Glomerular endothelial cell (primary cell): Measurements from ENCODE around the gene AFDN. TPM values are rescaled to one million over a fixed set of nuclear protein-coding genes. Genes with fewer than 3 reads are reported as not detected.

Experiments used
- DNase-seq: peaks from one replicate; pipeline ENCODE4 v3.0.0-alpha.2; 2011; ENCODE audit warnings: low read depth, low spot score; ENCODE audit errors: extremely low read depth
- total RNA-seq: library from RNA; depleted of rRNA; stranded (reverse); fragments of >200 nt; gene quantifications from 2 replicates; pipeline ENCODE4 v1.2.3, GENCODE V29; 2015

The AFDN gene
- total RNA-seq, 1 donor from 2014 or later = 114 TPM

DNA sequence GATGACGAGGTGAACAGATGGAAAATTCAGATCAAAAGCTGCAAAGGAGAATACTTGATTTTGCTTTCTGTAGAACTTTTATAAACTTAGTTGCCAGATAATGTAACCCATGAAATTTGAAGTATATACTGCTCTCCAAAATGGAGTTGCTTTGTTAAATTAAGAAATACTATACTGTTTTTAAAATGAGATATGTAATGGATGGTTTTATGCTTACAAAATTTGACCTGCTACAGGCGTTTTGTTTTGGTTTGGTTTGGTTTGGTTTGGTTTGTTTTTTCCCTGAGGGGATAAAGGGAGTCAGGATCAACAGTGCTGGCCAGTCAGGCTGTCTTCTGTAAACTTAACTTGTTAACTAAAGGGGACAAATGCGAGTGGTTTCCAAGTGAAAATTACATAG, 115.1 kb downstream of the AFDN start:
- DNase-seq = no peak

DNA sequence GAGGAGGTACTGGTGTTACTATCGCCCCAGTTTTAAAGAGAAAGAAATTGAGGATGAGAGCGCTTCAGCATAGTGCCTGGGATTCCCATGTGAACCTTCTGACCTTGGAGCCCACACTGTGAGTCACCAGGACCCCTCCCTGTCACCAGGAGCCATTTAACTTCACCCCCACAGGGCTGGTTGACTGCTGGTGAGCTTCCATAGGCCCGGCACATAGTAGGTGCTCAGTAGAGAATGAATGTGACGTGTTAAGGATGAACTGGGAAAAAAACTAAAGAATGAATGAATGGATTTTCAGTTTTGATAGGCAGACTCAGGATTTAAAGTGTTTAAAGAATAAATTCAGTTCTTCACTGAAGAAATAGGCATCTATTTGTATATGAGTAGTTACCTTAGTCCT, 117.4 kb downstream of the AFDN start:
- DNase-seq = no peak

DNA sequence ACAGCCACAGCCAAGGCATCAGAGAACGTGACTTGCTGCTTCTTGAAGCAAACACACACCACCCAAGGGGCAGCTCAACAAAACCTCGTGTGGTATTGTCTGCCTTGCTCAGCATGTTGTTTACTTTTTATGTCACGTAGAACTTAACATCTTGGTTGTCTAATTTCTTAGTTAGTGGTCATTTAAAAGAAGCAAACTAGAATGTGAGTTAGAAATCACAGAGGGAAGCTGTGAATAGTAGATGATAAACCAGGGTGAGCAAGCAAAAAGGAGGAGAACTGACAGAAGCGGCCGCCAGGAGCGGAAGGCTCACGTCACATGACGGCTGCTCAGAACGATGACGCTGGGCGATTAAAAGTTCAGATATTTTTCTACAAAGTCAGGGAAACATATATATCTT, 119.3 kb downstream of the AFDN start:
- DNase-seq = no peak

DNA sequence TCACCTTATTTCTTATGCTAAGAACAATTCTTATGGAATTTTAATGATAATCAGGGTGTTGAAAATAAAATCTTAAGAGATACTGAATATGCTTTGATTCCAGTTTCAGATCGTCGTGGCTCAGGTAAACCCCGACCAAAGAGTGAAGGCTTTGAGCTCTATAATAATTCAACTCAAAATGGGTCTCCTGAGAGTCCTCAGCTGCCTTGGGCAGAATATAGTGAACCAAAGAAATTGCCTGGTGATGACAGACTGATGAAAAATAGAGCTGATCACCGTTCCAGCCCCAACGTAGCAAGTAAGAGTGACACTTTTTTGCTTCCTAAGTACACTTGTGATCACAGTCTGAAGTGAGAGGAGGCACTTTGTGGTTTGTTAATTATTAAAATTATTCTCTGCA, 119.9 kb downstream of the AFDN start:
- no peak for DNase-seq

DNA sequence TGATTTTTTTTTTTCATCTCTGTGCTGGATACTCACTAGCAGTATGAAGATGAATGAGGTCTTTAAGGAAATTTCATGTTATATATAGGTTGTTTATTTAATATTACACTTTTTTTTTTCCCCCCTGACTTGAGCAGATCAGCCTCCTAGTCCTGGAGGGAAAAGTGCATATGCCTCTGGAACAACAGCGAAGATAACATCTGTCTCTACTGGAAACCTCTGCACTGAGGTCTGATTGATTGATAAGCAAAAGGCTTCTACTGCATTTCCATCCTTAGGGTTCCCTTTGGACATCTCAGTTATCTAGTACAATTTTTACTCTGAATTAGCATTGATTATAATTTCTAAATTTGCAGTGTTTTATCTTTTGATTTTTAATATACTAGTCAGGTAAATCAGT, 121.0 kb downstream of the AFDN start:
- DNase-seq = no peak

DNA sequence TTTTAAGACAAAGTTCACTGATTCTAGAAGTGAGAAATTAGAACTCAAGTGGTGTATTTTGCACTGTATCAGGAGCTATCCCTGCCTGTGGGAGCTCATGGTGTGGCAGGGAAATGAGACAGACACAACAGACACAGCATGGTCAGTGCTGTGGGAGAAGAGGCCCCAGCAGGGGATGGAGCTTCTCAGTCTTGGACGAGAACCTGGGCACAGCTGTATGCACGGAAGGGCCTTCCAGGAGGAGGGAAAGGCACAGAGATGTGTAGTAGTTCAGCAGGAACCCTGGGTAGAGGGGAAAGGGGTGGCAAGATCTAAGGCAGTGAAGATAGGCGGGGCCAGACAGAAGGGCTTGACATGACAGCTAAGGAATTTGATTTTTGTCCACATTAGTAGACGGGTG, 122.0 kb downstream of the AFDN start:
- no peak for DNase-seq

DNA sequence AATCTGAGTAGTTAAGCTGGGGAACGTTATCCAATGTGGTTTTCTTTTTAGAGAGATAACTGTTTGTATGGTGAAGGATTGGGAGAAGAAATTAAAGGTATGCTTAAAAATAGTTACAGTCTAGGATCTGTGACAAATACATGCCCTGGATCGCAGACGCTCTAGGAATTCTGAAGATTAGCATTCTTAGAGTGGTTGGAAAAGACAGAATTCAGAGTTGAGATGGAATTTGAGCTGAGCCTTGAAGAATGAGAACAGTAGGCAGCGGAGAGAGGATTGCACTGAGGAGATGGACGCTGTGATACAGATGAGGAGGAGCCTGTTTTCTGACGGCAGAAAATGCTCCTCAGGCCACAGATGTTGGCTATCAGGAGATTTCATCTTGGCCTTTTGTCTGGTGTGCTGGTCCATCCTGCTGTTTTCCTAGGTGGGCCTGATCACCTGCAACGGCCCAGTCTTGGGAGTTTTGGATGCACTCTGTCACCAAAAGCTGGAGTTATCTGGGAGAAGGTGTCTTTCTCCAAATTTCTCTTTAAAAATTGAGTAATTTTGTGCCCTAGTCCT, 122.5 kb downstream of the AFDN start:
- no peak for DNase-seq

DNA sequence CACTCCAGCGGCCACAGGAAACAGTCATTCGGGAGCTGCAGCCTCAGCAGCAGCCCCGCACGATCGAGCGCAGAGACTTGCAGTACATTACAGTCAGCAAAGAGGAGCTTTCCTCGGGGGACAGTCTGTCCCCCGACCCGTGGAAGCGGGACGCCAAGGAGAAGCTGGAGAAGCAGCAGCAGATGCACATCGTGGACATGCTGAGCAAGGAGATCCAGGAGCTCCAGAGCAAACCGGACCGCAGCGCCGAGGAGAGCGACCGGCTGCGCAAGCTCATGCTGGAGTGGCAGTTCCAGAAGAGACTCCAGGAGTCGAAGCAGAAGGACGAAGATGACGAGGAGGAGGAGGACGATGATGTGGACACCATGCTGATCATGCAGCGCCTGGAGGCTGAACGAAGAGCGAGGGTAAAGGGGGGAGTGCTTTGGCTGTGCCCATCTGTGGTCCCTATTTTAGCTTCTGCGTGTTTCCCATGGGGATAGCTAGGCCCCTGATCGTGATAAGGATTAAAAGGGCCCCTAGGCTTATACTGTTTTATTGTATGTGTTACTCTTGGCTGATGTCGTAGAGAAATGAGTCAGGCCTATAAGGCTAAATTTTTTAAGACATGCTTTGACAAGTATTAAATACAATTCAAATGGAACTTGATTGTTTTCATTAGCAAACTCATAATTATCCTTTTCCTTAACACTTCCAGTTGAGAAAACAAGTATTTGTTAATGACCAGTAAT, 125.2 kb downstream of the AFDN start:
- no peak for DNase-seq

DNA sequence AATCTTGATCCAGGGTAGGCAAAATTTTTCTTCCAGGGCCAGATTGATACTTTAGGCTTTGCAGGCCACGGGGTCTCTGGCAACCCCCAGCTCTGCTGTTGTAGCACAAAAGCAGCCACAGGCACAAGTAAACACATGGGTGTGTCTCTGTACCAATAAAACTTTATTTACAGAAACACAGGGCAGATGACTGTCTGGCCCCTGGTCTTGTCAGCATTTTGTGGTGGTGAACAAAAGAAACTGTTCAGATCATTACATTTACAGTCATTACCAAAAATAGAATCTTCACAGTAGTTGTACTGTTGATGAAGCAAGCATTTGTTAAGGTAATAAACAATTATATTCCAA, 125.8 kb downstream of the AFDN start:
- no peak for DNase-seq

DNA sequence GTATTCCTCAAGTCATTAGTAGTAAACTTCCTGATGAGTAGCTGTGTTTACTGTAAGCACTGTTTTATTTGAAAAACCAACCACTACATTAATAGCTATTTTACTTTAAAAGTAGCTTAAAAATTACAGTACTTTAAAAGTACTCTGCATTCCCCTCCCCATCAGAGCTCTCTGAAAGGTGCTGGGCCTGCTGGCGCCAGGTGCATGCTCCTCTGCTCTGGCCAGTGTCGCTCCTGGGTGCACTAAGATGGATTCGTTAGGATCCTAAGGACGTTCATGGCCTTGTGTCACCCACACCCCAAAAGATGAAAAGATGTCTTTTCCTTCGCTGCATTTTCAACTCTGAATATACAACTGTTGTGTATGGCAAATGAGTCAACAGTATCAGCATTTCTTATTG, 126.8 kb downstream of the AFDN start:
- DNase-seq = no peak

DNA sequence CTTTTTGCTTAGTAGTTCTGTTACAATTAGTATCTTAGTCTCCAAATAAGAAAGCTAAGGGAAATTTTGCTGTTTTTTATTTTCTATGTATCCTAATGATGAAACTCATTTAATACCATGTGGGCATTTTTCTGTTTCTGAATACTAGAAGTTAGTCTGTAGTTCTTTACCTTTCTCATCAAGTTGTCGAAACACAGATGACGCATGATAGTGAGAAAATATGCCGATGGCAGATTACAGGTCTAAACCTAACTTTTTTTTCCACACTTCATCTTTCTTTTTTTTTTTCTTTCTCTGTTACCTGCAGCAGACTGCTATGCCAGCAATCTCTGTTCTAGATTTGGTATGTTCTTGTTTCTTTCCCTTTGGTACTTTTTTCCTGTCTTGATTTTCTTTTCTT, 127.4 kb downstream of the AFDN start:
- no peak for DNase-seq

DNA sequence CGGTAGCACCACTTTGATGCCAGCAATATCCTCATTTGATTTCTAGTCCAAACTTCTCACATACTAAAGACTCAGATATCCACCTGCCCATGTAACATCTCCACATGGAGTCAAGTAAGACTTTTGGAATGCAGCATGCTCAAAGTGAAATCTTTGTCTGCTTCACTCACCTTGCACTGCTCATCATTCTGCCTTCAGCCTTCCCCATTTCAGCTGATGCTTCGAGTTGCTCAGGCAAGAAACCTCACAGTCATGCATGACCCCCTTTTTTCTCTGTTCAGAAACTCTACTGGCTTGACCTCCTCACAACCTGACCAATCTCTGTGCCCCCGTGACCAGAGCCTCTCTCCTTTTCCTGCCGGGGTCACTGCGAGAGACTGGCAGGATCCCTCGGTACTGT, 129.8 kb downstream of the AFDN start:
- no peak for DNase-seq

DNA sequence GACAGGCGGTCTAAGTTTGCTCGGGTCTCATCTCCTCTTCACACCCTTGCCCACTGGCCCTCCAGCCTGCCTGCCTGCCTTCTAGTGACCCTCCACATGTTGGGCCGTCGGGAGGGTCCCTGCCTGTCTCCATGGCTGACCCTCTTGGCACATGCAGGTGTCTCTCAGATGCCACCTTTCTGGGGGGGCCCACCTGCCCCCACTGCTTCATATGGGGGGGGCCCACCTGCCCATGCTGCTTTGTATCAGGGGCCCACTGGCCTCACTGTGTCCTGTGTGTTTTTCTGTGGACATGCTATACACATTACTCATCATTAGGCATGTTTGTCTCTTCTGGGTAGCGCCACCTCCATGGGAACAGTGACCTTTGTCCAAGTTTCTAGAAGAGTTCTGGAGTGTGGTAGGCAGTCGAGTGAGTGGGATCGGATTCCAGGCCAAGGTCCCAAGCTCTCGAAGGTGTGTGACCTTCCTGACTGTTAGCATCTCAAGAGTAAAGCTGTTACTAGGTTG, 130.3 kb downstream of the AFDN start:
- DNase-seq = no peak

DNA sequence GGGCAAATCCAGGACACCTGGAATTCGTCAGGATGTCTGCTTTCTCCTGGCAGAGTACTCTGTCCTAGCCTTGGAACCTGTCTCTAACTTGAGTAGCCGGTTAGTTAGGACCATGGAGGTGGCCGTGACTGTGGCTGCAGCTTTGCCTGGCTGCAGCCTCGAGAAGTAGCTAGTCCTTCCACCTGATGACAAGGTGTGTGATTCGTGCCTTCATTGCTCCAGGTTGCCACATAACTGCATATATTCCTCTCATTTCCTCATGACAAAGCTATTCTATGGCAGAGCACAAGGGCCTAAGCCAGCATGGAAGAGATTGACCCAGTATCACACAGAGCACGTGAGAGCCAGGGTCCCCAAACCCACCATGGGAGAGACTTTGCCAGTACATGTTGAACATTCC, 130.9 kb downstream of the AFDN start:
- no peak for DNase-seq

DNA sequence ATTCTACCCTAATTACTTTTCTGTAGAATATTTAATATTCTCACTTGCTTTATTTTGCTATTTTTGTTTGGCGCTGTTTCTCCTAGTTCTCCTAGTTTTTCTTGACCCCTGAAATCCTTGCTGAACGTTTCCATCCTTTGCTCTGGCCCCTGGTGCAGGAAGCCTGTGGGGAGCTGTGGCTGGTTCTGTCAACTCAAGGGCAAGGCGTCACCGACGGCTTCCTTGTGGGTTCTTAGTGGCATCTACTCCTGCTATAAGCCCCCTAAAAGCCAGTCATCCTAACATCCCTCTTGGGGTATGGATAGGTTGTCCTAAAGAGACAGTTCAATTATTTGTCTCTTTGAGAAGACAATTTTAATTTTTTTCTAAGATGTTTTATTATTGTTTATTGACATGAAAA, 133.9 kb downstream of the AFDN start:
- DNase-seq = no peak

DNA sequence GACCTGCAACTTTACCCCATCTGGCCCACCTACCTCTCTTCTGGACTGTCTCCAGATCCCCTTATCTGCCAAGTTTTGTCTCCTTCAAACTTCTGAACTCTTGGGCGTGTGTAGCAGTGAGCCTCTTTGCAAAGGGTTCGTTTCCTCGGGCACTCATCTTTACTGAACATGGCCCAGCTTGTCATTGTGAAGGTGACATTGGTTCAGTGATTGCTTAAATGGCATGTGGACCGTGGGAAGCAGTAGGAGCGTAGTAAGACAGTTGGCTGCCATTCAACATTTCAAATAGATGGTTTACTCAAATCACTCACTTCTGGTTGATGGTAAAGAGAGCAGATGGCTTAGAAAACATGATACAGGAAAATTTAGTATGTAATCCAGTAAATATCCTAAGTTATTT, 136.0 kb downstream of the AFDN start:
- no peak for DNase-seq

DNA sequence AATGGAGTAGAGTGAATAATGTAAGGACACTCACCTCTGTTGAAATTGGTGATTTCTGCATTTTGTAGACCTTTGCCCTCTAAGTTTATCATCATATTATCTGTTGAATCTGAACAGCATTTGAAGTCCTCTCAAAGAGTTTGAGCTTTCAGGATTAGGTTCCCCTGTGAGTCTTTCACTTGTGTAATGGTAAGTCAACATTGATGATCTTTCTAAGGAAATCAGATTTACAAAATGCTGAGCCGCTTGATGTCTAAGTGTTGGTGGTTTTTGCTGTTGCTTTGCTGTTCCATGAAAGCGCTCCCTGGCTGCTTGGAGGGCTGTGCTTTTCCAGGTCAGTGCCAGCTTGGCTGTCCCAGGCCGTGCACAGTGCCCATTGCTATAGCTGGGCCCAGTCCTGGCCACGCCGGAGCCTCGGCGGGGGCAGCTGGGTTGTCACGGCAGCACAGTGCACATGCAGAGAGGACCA, 136.9 kb downstream of the AFDN start:
- no peak for DNase-seq

DNA sequence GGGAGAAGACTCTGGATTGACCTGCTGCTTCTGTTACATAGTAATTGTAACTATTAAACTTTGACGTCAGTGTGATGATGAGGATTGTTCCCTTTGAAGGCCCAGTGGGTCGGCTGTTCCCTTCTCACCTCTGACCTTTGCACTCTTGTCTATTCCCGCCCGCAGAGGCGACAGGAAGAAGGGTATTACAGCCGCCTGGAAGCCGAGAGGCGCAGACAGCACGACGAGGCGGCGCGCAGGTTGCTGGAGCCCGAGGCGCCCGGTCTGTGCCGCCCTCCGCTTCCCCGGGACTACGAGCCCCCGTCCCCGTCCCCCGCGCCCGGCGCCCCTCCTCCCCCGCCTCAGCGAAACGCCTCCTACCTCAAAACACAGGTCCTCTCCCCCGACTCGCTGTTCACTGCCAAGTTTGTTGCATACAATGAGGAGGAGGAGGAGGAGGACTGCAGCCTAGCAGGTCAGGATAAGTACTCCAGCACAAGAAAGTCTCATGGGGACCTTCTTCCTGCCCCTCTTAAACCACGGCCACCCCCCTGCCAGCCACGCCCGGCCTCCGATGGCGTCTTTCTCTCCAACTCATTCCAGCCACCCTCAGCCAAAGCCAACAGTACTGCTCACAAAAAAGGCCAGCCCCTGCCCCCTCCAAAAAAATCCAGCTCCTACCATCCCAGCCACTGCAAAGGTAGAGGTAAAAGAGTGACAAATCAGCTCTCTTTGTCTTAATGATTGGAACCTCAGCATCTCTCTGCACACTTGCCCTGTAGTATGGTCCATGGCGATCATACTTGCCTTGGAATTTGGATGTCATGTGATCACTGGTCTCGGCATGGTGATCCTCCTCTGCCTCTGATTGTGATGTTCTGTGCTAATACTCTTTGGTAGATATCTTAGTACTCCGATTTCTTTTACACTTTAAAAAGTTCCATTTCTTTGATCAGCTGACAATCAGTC, 139.2 kb downstream of the AFDN start:
- no peak for DNase-seq

DNA sequence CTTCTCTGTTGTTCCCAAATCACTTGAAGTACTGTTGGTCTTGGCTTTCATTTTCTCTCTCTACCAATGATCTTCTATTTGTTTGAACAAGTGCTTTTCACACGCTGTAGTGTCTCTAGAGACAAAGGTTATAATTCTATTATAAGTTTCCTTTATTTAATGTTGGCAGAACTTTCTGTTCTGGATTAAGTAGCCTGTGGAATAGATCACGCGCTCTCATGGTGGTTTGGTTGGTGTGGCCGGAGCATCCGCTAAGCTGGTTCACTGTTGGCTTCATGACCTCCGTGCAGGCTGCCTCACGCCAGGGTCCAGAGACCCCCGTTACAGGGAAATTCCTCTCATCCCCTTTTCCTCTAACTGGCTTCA, 139.8 kb downstream of the AFDN start:
- no peak for DNase-seq

DNA sequence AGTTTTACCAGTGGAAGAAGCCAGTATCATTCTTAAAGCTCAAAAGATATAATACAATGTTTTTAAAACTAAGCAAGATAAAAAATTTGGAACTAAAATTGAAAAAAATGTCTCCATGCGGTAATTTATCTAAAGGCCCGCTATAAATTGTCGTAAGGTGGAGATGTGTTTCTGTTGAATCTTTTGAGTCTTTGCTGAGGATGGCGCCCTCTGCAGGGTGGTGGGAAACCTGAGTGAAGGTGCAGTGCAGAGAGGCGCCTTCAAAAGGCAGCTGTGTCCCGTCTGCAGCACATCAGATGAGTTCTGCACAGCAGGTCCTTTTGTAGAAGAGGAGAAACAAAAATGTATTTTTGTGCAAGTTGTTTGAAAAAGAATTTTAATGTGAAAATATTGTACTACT, 141.4 kb downstream of the AFDN start:
- no peak for DNase-seq

DNA sequence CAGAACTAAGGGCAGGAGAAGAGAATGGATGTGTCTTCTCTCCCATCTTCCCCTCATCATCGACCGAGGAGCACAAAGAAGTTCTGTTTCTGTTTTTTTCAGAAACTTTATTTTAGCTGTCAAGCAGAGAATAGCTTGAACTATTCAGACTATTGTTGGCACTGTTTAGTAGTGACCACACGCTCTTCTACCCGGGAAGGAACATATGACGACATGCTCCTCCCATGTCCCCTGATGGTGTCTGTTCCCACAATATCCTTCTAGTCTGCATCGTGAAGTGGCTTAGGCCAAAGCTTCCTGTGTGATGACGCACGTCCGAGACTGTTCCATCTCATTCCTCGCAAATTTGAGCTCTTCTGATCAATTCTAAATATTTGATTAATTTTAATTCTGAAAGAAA, 143.5 kb downstream of the AFDN start:
- DNase-seq = no peak

DNA sequence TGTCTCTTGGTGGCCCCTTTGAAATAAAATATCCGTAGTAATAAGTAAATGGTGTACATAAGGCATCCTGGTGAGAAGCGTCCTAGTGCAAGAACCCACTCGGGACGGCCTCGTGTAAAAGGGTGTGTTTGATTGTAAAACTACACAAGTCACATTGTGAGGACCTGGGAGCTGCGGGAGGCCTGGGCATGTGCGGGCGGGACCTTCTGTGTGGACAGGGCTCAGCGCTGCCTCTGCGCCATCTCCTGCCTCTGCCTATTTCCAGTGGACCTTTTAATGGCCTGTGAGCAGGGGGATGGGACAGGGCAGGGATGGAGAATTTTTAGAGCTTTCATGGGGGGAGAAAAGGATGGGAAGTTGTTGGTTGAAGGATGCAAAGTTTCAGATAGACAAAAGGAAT, 145.5 kb downstream of the AFDN start:
- no peak for DNase-seq
